KBM-7 (cell line): Measurements from ENCODE around the gene BPIFB2.

Experiments used
- DNase-seq: peaks from one replicate; pipeline ENCODE4 v3.0.0-alpha.2; 2015
- in situ Hi-C: fragments of 300-500 bp; cut with MboI; formaldehyde crosslinking; loops from 2 replicates; pipeline ENCODE4 v1.14.3; 2020; ENCODE audit warnings: low sequenced_read_pairs, low pct_unique_long_range_greater_than_20kb, mixed read lengths

The BPIFB2 gene

GRCh38 chr20:33016581-33017109 is 9.1 kb downstream of the BPIFB2 start:
- in situ Hi-C loops: no loop called here
- no peak for DNase-seq

- in situ Hi-C loops: no loop called here
- DNase-seq: no peak
Measured at GRCh38 chr20:33017542-33017941, 10.0 kb downstream of the BPIFB2 start.

GRCh38 chr20:33018169-33018931 is 10.8 kb downstream of the BPIFB2 start:
- no peak for DNase-seq
- in situ Hi-C loops: no loop called here

GRCh38 chr20:33019465-33020277 is 12.2 kb downstream of the BPIFB2 start:
- DNase-seq: no peak
- in situ Hi-C loops: no loop called here

GRCh38 chr20:33020278-33021161 is 13.0 kb downstream of the BPIFB2 start:
- no peak for DNase-seq
- in situ Hi-C loops: no loop called here

- in situ Hi-C loops: no loop called here
- DNase-seq: no peak
Measured at GRCh38 chr20:33021879-33022278, 14.4 kb downstream of the BPIFB2 start.

- in situ Hi-C loops: no loop called here
- DNase-seq: no peak
Measured at GRCh38 chr20:33022289-33022688, 14.8 kb downstream of the BPIFB2 start.

- no peak for DNase-seq
- in situ Hi-C loops: no loop called here
Measured at GRCh38 chr20:33022694-33023438, 15.4 kb downstream of the BPIFB2 start.

GRCh38 chr20:33023439-33024242 is 16.1 kb downstream of the BPIFB2 start:
- DNase-seq: no peak
- in situ Hi-C loops: no loop called here

GRCh38 chr20:33024243-33024560 is 16.7 kb downstream of the BPIFB2 start:
- in situ Hi-C loops: no loop called here
- DNase-seq: no peak

GRCh38 chr20:33024609-33025317 is 17.3 kb downstream of the BPIFB2 start:
- in situ Hi-C loops: no loop called here
- no peak for DNase-seq

- no peak for DNase-seq
- in situ Hi-C loops: no loop called here
Measured at GRCh38 chr20:33025318-33025876, 17.9 kb downstream of the BPIFB2 start.

- in situ Hi-C loops: no loop called here
- no peak for DNase-seq
Measured at GRCh38 chr20:33026072-33026778, 18.7 kb downstream of the BPIFB2 start.

GRCh38 chr20:33026779-33027759 is 19.6 kb downstream of the BPIFB2 start:
- no peak for DNase-seq
- in situ Hi-C loops: no loop called here
